Lung (tissue), 12 donors: ENCODE data around the gene SLC25A3. TPM values are rescaled to one million over a fixed set of nuclear protein-coding genes. Genes with fewer than 3 reads are reported as not detected.
"Not testable (repeated sequence)": the region's sequence is repeated elsewhere in the genome, so short reads cannot be mapped to it uniquely, and the experiment has no call there.

Experiments
- ATAC-seq: fragments of 200-7000 bp; cut with Tn5 transposase; one replicate; pipeline ENCODE4 v1.9.1; 2020; ENCODE audit warnings: moderate number of reproducible peaks; ENCODE audit not compliant: insufficient read depth, low FRiP score
- DNase-seq, 3 donors: peaks; one replicate each; pipeline ENCODE4 v3.0.0-alpha.2; 2013 to 2017
- H3K27ac ChIP-seq, 2 donors: one replicate each; pipeline ENCODE4 v1.5.1; 2013; ENCODE audit warnings: mild to moderate bottlenecking in 2 of 2, moderate library complexity in 2 of 2, control low read depth in 1 of 2, inconsistent platforms in 1 of 2, low read depth in 1 of 2, low read length in 1 of 2
- H3K27me3 ChIP-seq, 3 donors: one replicate each; pipeline ENCODE4 v1.5.1; 2013; ENCODE audit warnings: low read length in 2 of 3; ENCODE audit not compliant: control insufficient read depth in 3 of 3, insufficient read depth in 3 of 3
- H3K36me3 ChIP-seq, 4 donors: one replicate each; pipeline ENCODE4 v1.5.1; 2013; ENCODE audit warnings: low read length in 4 of 4, mild to moderate bottlenecking in 1 of 4, moderate library complexity in 1 of 4; ENCODE audit not compliant: control insufficient read depth in 4 of 4, insufficient read depth in 4 of 4
- H3K4me1 ChIP-seq, 5 donors: one replicate each; pipeline ENCODE4 v1.5.1; 2013; ENCODE audit warnings: low read length in 5 of 5, mild to moderate bottlenecking in 2 of 5, moderate library complexity in 1 of 5; ENCODE audit not compliant: control insufficient read depth in 5 of 5, insufficient read depth in 5 of 5
- H3K4me3 ChIP-seq: one replicate; pipeline ENCODE4 v1.5.1; 2013; ENCODE audit warnings: mild to moderate bottlenecking, control low read depth, moderate library complexity
- H3K9ac ChIP-seq, 2 donors: one replicate each; pipeline ENCODE4 v1.5.1; 2013; ENCODE audit warnings: low read length in 2 of 2, control low read depth in 1 of 2; ENCODE audit not compliant: insufficient read depth in 1 of 2
- H3K9me3 ChIP-seq, 4 donors: one replicate each; pipeline ENCODE4 v1.5.1; 2013; ENCODE audit warnings: low read length in 3 of 4, mild to moderate bottlenecking in 1 of 4, moderate library complexity in 1 of 4; ENCODE audit not compliant: control insufficient read depth in 4 of 4, insufficient read depth in 3 of 4
- WGBS, 2 donors: extraction: QIAGEN DNeasy Blood & Tissue Kit; methylation state at CpG; one replicate each; pipeline ENCODE4 v1.1.7; 2013; 5-methylcytosine and 5-hydroxymethylcytosine counted together
- polyA plus RNA-seq, 2 donors: library from polyadenylated mRNA; stranded (reverse); fragments of 200-250 nt; gene quantifications; one replicate each; pipeline ENCODE4 v1.2.1, GENCODE V29; 2013
- total RNA-seq, 2 donors: library from RNA; depleted of rRNA in 1 of 2; stranded (reverse); fragments of >200 nt in 1 of 2; gene quantifications; one replicate each; pipeline ENCODE4 v1.2.1, GENCODE V29; 2014 to 2021
- TF ChIP-seq, protein P1 (sequence below): IDR thresholded peaks from 2 replicates; pipeline ENCODE4 v1.5.1; 2012; ENCODE audit warnings: mild to moderate bottlenecking; ENCODE audit errors: control extremely low read depth, extremely low read depth
- donor health status: control.
- donor health status: control.
- donor health status: Bipolar disorder and iron deficiency.
- donor health status: healthy.
- donor health status: DM: yes; HTN: yes; CAD: no.

Gene SLC25A3
- total and polyA plus RNA-seq, 4 donors: 331 to 575 (median 369) TPM

DNA sequence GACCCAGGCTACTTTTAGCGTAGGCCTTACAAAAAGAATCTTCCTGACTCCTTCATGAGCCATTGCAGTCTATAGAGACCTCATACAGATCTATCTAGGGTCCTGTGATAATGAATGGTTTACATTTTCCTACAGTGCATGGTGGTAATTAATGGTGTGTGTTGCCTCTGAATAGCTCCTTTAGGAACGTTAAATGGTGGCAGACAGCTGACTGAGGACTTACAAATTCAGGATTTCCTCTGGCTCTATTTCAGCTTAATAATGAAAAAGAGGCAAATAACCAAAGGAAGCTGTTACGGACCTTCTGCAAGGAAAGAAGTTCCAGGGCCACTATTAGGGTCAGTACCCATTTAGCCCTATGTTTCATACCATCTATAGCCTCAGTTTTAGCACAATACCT is 46.0 kb downstream of the SLC25A3 start:
- H3K36me3 ChIP-seq: no peaks in the 10 kb centered on the region
- 54 to 69% methylated on average over 3 of the region's 3 CpGs for WGBS, 2 donors
- DNase-seq (no peak), ATAC-seq (no peak)
- peaks cover 0 to 5% (median 0%) of the 10 kb centered on the region in 5 donors for H3K4me1 ChIP-seq
- H3K27ac ChIP-seq: no peak overlapping the region
- H3K9ac ChIP-seq: no peak overlapping the region
- no peaks in the 10 kb centered on the region for H3K27me3 ChIP-seq
- no peak overlapping the region for H3K4me3 ChIP-seq
- no peaks in the 10 kb centered on the region for H3K9me3 ChIP-seq
- TF ChIP-seq, protein P1, sequence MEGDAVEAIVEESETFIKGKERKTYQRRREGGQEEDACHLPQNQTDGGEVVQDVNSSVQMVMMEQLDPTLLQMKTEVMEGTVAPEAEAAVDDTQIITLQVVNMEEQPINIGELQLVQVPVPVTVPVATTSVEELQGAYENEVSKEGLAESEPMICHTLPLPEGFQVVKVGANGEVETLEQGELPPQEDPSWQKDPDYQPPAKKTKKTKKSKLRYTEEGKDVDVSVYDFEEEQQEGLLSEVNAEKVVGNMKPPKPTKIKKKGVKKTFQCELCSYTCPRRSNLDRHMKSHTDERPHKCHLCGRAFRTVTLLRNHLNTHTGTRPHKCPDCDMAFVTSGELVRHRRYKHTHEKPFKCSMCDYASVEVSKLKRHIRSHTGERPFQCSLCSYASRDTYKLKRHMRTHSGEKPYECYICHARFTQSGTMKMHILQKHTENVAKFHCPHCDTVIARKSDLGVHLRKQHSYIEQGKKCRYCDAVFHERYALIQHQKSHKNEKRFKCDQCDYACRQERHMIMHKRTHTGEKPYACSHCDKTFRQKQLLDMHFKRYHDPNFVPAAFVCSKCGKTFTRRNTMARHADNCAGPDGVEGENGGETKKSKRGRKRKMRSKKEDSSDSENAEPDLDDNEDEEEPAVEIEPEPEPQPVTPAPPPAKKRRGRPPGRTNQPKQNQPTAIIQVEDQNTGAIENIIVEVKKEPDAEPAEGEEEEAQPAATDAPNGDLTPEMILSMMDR: no peak

DNA sequence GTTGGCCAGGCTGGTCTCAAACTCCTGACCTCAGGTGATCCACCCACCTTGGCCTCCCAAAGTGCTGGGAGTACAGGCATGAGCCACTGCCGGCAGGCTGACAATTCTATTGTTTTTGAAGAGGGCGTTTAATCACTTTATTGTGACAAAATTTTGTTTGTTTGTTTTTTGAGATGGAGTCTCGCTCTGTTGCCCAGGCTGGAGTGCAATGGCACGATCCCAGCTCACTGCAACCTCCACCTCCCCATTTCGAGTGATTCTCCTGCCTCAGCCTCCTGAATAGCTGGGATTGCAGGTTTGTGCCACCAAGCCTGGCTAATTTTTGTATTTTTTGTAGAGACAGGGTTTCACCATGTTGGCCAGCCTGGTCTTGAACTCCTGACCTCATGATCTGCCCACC is 49.3 kb downstream of the SLC25A3 start:
- WGBS, 2 donors: 88 to 94% methylated on average over 5 of the region's 5 CpGs
- not testable (repeated sequence) for H3K4me3 ChIP-seq, H3K27me3 ChIP-seq, DNase-seq, H3K9ac ChIP-seq, H3K9me3 ChIP-seq, H3K4me1 ChIP-seq, ATAC-seq, H3K27ac ChIP-seq, H3K36me3 ChIP-seq

DNA sequence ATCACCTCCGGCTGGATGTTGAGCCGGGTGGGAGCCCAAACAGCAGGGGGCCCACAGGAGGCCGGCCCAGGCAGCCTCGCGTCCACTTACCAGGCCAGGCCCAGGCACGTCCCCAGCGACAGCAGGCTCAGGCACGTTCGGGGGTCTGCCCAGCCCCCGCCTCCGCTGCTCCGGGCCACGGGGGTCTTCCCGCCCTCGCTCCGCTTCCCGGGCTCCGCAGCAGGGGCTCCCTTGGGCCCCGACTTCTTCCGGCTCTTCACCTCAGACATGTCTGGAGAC is 50.9 kb downstream of the SLC25A3 start:
- Histone ChIP-seq H3K9me3 (no peaks in the 10 kb centered on the region), H3K36me3 (peaks cover under 1 to 9% (median 3%) of the 10 kb centered on the region in 4 donors), H3K27me3 (no peaks in the 10 kb centered on the region), H3K4me1 (peaks cover 0 to 8% (median 1%) of the 10 kb centered on the region in 5 donors), H3K4me3 (peak overlapping the region; percentile 85), H3K27ac (peak overlapping the region; percentile 82 to 93), H3K9ac (peak overlapping the region; percentile 82 to 85)
- TF ChIP-seq, protein P1: no peak
- WGBS, 2 donors: 0 to 1% methylated on average over 20 of the region's 20 CpGs
- ATAC-seq: no peak
- peak in 1 of 3 donors; percentile 78 for DNase-seq

DNA sequence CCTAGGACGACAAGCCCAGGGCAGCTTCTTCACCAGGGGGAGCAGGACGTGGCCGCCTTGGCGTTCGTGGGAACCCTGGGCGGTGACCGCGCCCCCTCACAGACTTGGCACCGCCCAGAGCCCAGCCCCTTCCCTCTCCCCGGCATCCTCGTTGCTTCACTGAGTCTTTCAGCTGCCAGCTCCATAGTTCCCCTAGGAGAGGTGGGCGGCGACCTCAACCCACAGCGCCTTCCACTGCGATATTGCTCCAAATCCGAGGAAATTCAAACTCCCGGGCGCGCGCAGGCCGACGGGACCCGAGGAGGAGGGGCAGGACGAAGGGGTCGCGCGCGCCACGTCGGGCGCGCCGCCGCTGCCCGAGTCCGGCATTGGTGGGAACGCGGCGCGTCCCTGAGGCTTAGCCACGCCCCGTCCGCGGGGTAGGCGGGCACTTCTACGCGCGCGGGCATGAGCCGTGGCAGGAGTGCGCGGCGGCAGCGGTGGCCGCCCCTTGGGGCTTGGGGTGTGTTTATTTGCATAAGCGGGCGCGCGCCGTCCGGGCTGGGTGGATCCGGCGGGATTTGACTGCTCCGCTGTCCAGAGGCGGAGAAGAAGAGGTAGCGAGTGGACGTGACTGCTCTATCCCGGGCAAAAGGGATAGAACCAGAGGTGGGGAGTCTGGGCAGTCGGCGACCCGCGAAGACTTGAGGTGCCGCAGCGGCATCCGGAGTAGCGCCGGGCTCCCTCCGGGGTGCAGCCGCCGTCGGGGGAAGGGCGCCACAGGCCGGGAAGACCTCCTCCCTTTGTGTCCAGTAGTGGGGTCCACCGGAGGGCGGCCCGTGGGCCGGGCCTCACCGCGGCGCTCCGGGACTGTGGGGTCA is 51.5 kb downstream of the SLC25A3 start, which contains the start of the genes APAF1 and IKBIP:
APAF1 (plus strand) TSS at position 579 of the 860 bp plus-strand sequence. CDS start 3,070 bp downstream, outside the sequence.
IKBIP (minus strand) TSS at position 77 of the 860 bp plus-strand sequence. CDS start 87 bp downstream, outside the sequence.
- Histone ChIP-seq H3K27me3 (no peaks in the 10 kb centered on the region), H3K9me3 (no peaks in the 10 kb centered on the region), H3K4me1 (peaks cover 0 to 8% (median 1%) of the 10 kb centered on the region in 5 donors), H3K4me3 (peak within 1 kb of the TSS; percentile 85), H3K36me3 (peaks cover 2 to 13% (median 9%) of the 10 kb centered on the region in 4 donors), H3K9ac (peak within 1 kb of the TSS; percentile 85 to 90), H3K27ac (peak within 1 kb of the TSS; percentile 82 to 93)
- peak; percentile 99 for ATAC-seq
- 0 to 1% methylated on average over 86 to 91 of the region's 91 CpGs for WGBS, 2 donors
- TF ChIP-seq, protein P1: no peak
- DNase-seq: peak; percentile 98 to 99 (median 98)
